Measurements from ENCODE around the gene APEX2. TPM values are rescaled to one million over a fixed set of nuclear protein-coding genes. Genes with fewer than 3 reads are reported as not detected.
A peak's percentile ranks its signal among the peaks of the same experiment; 100 is the strongest.
"Not testable (repeated sequence)": the region's sequence is repeated elsewhere in the genome, so short reads cannot be mapped to it uniquely, and the experiment has no call there.

APEX2 gene
- total RNA-seq, 1 donor = 8.8 TPM

GRCh38 chrX:55030271-55031205 lies 30.4 kb downstream of the APEX2 start, which contains the start of gene ALAS2:
Gene ALAS2 (minus strand): TSS chrX:55030977. CDS start chrX:55026000, 4,977 bp downstream.
- no peak for TF ChIP-seq CTCF (IDR thresholded peaks at IDR 0.05; ENCODE audit: insufficient read depth, low read length)
- no peak within 1 kb of the TSS for H3K4me3 ChIP-seq (ENCODE audit: low read depth, low read length)
- DNase-seq (ENCODE audit: low read depth) = no peak

DNA sequence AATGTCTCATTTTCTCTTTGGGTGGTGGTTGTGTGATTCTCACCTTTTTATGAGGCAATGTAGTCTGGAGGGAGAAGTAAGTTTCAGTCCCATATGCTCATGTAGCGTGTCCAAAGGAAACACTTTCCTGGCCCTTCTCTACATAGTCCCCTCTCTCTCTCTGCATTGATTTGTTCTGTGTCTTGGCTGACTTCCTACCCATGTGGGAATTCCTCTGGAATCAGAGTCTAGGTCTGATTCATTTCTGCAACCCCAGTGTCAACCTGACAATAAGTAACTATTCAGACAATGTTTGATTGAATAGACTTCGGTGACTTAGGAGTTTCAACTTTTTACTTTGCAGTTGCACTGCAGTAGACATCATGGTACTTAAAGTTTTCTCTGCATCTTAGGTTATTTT lies 33.3 kb downstream of the APEX2 start:
- TF ChIP-seq CTCF (IDR thresholded peaks at IDR 0.05; ENCODE audit: insufficient read depth, low read length) = no peak
- H3K4me3 ChIP-seq (ENCODE audit: low read depth, low read length) = no peak overlapping the region
- DNase-seq (ENCODE audit: low read depth) = no peak

DNA sequence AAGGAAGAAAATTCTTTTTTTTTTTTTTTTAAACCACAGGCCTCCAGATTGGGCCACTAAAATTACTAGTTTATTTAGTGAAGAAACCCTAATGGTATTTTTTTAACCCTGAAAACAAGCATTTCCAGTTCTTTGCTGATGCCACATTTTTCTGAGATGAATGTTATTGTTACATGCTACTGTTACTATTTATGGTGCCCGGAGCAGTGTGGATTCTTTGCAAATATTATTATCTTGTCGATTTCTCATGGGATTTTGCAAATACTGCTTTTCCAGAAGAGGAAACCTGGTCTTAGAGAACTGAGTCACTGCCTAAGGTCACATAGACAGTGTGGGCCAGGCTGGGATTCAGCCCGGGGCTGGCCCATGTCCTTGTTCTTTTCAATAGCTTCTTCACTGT lies 39.3 kb downstream of the APEX2 start:
- no peak for TF ChIP-seq CTCF (IDR thresholded peaks at IDR 0.05; ENCODE audit: insufficient read depth, low read length)
- H3K4me3 ChIP-seq (ENCODE audit: low read depth, low read length) = no peak overlapping the region
- DNase-seq (ENCODE audit: low read depth) = no peak

DNA sequence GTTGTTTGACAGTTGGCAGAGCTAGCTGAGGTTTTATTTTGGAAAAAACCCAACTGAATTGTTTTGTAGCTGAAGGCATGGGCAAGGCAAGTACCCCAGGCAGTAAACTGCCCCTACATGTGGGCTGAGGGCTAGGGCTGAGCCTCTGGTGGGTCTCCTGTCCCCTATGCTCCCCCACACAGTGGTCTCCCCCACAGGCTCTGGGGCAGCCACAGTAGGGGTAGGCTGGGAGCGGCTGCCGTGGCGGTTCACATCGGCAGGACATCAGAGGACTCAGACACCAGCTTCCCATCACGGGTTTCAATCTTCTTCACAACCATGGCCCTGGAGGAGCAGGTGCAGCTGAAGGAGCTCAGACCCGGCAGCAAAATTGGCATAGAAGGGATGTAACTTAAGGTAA lies 41.4 kb downstream of the APEX2 start:
- no peak overlapping the region for H3K4me3 ChIP-seq (ENCODE audit: low read depth, low read length)
- TF ChIP-seq CTCF (IDR thresholded peaks at IDR 0.05; ENCODE audit: insufficient read depth, low read length) = no peak
- no peak for DNase-seq (ENCODE audit: low read depth)

DNA sequence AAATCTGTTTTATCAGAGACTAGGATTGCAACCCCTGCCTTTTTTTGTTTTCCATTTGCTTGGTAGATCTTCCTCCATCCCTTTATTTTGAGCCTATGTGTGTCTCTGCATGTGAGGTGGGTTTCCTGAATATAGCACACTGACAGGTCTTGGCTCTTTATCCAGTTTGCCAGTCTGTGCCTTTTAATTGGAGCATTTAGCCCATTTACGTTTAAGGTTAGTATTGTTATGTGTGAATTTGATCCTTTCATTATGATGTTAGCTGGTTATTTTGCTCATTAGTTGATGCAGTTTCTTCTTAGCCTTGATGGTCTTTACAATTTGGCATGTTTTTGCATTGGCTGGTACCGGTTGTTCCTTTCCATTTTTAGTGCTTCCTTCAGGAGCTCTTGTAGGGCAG lies 50.4 kb downstream of the APEX2 start:
- DNase-seq (ENCODE audit: low read depth); H3K4me3 ChIP-seq (ENCODE audit: low read depth, low read length): not testable (repeated sequence)

DNA sequence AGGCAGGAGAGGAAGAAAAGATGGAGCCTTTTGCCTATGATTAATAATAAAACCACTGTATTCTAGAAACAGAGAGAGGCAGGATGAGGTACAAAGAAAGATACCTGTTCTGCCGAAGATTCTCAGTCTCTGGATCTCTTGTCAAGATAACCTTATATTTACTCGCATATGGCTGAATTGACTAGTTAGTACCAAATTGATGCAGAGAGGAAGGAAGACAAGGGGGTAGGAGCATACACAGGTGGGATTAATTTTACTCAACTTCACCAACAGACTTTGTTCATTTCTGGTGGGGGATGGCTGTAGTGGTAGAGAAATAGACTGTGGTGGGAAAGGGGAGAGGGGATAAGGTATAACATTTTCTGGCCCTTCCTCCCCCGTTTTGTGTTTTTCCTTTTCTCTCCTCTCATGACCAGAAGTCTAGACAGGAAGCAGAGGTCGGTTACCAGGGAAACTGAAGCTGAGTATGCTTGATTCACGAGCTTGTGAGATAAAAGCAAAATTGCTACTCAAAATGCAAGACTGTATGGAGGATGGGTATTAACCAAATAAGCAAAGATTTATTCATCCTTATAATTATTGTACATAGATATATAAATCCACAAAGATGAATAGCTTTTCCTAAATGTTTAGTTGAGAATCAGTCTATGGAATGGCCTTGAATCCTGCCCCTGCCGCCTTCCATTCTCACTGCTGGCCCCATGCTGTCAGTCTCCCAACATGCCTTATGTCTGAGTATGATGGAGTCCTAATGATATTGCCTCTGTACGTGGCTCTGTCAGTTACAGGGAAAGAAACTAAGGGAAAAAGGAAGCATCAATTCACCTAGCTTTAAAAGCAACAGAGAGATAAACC lies 56.9 kb downstream of the APEX2 start:
- no peak overlapping the region for H3K4me3 ChIP-seq (ENCODE audit: low read depth, low read length)
- no peak for TF ChIP-seq CTCF (IDR thresholded peaks at IDR 0.05; ENCODE audit: insufficient read depth, low read length)
- DNase-seq (ENCODE audit: low read depth) = peak; percentile 56

GRCh38 chrX:55057675-55058249 lies 57.6 kb downstream of the APEX2 start:
- DNase-seq (ENCODE audit: low read depth) = peak; percentile 56

More at GRCh38 chrX:55057675-55058249, 57.6 kb downstream of the APEX2 start:
- peak; percentile 78 for TF ChIP-seq CTCF (IDR thresholded peaks at IDR 0.05; ENCODE audit: insufficient read depth, low read length)
- no peak overlapping the region for H3K4me3 ChIP-seq (ENCODE audit: low read depth, low read length)
